NCI-H774 (cell line): ENCODE data around the gene NUP93.
"Not testable (repeated sequence)": the region's sequence is repeated elsewhere in the genome, so short reads cannot be mapped to it uniquely, and the experiment has no call there.

Source experiments
- DNase-seq: peaks from one replicate; lab custom pipeline; 2025; lab: John Stamatoyannopoulos, UW

The NUP93 gene

DNA sequence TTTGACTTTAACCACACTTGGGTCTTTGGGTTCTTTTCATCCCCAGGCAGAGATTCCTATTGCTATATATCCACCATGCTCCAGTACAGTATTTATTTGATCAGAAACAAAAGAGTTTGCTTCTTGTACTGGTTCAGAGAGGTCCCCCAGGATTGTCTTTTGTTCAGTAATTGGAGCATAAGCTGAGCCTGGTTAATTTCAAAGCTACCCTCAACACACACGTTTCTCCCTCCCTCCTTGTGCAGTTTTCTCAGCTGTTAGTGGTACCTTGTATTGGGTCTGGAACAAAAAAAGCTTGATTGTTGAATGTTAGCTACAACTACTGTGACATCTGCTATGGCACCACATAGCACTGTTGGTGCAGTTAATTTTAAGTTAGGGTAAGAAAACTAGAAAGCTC lies 50.0 kb downstream of the NUP93 start:
- DNase-seq, result no peak

DNA sequence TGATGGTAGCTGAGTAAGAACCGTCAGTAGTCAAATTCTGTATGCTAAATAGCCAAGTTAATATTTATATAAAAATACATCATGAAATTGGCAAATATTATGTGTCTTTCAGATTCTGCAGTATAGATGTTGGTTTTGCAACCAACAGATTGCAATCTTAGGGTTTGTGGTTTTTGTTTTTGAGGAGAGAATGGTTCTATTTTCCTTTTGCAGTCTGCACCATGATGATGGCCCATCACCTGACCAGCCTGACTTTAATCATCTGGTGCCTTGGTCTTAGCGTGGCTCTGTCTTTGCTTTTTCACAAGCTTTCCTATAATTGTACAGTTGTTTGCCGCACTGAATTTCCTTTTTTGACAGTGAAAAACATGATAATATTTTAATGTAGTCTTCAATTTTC lies 50.7 kb downstream of the NUP93 start:
- DNase-seq, result no peak

DNA sequence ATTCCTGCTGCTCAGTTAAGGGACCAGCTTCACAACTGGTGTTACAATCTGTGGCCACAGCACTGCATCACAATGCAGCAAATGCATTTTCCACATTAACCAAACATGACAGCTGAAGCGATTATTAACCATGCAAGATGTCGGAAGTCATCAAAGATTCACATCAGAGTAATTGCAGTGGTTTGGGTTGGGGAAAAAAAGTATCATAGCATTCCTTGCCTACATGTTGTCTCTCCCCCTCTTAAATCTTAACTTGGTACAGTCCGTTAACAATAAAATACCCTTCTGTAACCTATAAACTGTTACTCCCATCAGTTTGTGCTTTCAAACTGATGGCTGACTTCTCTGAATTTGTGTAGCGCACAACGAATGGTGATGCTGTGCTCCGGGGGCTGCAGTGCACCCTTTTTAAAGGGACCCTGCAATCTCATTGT lies 51.6 kb downstream of the NUP93 start:
- DNase-seq, result no peak

- no peak for DNase-seq
Observed at GRCh38 chr16:56783344-56783743, 53.4 kb downstream of the NUP93 start.

DNA sequence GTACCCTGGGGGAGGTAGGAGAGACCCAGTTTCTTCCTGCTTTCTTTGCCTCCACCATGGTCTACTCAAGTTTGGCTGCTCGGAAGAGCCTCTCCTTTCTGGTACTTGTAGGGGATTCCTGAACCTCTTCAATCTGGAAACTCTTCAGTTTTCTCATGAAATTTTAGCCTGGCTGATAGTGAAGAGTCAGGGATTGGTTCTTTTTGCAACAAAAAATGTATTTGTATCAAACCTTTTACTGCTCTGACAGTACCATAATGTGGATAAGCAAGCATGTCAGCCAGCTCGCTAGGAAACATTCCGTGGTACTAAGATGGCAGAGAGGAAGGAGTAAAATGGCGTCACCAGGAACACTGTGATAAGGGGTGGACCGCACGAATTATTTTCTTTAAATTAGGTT lies 55.4 kb downstream of the NUP93 start:
- no peak for DNase-seq

- no peak for DNase-seq
Observed at GRCh38 chr16:56787167-56787566, 57.2 kb downstream of the NUP93 start.

DNA sequence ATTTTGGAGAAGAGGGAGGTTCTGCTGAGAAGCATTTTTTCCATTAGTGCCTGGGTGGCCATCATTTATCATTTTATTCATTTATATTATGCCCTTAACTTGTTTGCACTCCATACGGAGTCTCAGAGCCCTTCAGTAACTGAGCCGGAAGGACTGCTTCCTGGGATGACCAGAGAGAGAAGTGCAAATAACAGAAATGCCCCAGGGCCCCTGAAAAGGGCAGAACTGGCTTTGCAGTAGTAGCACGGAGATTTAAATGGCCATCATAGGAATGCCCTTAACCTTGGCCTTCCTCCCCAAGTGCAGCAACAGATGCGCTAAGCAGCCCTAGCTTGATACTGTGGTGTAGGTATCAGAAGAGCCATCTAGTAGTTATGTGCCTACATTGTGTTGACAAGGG lies 58.5 kb downstream of the NUP93 start:
- no peak for DNase-seq

DNA sequence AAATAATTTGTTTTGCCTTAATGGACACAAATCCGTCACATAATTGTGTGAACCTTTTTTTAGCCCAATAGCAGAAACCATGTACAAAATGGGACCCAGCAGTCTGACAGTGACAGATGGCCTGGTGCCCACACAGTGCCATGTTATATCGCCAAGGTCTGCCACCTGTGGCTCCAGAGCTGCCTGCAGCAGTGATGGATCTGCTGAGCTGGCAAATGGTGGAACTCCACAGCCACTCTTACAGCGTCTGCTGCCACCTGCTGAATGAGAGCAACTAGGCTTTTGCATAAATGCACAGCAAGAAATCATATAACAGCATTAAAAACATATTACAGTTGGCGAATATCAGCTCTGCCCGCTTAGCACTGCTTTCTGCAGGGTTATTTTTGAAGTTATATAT lies 59.4 kb downstream of the NUP93 start:
- DNase-seq, result peak; percentile 49

DNA sequence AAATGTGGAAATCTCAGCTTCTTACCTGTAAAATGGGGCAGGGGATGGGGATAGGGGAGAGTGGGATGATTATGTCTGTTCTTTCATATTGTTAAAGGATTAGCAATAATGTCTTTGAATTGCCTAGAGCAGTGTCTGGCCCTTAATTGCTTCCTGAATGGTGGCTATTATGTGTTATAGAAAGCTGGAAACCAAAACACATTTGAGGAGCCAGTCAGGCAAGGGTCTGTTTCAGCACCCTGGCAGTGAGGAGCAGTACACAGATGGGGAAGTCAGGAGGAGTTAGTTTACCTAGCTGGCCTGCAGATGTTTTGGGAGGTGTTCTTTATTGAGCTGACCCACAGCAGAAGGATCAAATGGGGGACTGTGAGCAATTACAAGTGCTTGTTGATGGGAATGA lies 63.0 kb downstream of the NUP93 start:
- no peak for DNase-seq

DNA sequence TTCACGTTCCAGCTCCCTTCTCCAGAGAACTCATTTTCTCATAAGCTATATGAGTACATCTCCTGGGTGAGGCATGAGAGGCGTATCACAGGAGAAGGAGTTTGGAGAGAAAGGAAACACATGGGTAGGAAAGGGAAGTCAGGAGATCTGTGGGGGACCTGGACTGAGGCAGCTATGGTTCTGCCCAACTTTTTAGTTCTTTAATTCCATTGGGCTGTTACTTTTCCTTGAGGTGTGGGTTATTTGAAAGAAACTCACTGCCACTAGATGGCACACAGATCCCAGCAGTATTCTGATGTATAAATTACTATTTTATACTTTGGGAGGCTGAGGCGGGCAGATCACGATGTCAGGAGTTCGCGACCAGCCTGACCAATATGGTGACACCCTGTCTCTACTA lies 63.6 kb downstream of the NUP93 start:
- DNase-seq, result no peak

DNA sequence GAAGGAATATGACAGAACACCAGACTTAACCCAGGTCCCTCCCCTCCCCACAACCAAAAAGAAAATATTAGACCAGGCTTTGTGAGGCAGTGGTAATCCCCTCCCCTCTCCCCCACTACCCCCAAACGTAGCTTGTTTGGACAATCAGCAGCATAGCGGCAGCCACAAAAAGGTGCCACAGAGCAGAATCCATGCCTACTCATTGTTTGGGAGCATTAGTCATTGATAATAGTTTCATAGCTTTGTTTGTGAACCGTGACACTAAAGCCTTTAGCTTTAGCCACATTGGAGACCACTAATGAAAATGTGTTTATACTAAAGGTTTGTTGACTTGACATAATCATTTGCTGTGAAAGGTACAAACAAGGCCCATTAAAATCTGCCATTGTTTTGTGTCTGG lies 65.1 kb downstream of the NUP93 start:
- peak; percentile 69 for DNase-seq

DNA sequence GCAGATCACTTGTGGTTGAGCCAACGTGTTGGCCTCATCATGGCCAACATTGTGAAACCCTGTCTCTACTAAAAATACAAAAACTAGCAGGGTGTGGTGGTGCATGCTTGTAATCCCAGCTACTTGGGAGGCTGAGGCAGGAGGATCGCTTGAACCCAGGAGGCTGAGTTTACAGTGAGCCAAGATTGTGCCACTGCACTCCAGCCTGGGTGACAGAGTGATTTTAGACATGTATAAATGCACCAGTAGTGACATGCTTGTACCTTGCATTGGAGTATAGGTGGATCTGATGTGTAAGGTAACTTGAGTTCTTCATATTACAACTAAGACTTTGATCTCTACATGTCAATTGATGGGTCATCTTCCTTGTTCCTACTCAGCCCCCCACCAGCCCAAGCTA lies 67.1 kb downstream of the NUP93 start:
- not testable (repeated sequence) for DNase-seq

GRCh38 chr16:56797861-56798260 lies 67.9 kb downstream of the NUP93 start:
- DNase-seq, result no peak

DNA sequence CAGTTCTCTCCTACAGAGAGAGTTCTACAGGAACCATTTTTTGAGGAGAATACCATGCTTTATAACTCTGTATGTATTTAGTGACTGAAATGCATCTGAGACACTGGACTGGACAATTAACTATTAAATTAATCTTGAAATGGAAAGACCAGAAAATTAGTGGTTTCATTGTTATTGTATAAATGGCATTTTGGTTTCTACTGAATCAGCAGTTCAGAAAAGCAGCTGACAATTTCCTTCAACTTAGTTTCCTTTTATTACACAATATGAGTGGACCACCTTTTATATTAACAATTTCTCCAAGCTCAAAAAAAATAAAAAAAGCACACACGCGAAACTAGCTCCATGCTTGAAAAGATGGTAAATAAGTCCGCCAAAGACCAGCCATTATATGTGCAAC lies 69.0 kb downstream of the NUP93 start:
- no peak for DNase-seq

DNA sequence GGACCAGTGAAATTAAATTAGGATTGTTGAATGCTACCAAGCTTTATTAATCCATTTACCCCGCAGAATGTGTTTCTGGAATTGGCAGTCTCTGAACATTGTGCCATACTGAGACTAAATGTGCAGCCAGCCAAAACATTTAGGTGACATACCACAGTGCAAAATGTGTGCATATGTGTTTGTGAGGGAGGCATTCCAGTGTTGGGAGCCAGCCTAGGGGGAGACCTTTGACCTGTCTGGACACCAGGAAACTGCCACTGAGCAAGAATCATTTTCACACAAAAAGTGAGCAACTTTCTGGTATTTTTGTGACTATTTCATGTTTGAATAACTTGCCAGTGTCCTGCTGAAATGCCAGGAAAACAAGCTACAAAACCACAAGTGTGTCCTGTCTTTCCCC lies 70.4 kb downstream of the NUP93 start:
- no peak for DNase-seq

DNA sequence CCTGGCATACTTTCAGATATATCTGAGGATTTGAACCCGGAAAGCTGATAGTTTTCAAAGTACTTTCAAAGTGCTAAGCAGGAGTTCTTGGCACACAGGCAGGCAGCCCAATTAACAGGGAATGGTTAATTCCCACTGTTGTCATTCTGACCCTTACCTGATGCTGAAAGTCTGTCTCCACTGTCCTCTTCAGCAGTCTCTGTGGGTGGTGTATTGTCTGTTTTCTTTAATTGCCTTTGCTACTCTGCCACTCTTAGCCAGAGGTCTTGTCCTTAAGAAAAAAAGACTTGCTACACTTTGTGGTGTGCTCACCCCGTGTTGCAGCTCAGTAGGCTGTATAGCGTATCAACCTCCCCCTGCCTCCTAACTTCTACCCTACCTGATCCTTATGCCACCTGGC lies 71.8 kb downstream of the NUP93 start:
- no peak for DNase-seq

- no peak for DNase-seq
Observed at GRCh38 chr16:56807011-56807675, 77.2 kb downstream of the NUP93 start.

DNA sequence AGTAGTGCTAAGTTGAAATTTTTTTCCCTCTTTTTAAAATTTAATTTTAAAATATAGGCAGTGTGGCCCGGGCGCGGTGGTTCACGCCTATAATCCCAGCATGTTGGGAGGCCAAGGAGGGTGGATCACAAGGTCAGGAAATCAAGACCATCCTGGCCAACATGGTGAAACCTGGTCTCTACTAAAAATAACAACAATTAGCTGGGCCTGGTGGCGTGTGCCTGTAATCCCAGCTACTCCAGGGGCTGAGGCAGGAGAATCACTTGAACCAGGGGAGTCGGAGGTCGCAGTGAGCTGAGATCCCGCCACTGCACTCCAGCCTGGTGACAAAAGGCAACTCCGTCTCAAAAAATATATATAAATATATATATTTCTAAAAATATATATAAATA lies 77.7 kb downstream of the NUP93 start:
- not testable (repeated sequence) for DNase-seq

GRCh38 chr16:56810954-56811353 lies 81.0 kb downstream of the NUP93 start:
- no peak for DNase-seq

GRCh38 chr16:56811602-56812001 lies 81.7 kb downstream of the NUP93 start:
- not testable (repeated sequence) for DNase-seq

GRCh38 chr16:56812884-56813283 lies 83.0 kb downstream of the NUP93 start:
- DNase-seq, result no peak

- DNase-seq, result no peak
Observed at GRCh38 chr16:56814537-56815432, 84.9 kb downstream of the NUP93 start.

- no peak for DNase-seq
Observed at GRCh38 chr16:56815721-56816120, 85.8 kb downstream of the NUP93 start.

- DNase-seq, result no peak
Observed at GRCh38 chr16:56817056-56817455, 87.1 kb downstream of the NUP93 start.
